GM21367 (cell line): ENCODE measurements around the gene RALY.

Experiments
- ATAC-seq: cut with Tn5 transposase; IDR thresholded peaks from one replicate; pipeline ENCODE4 v1.9.1; 2021; ENCODE audit not compliant: unreplicated experiment

RALY gene

DNA sequence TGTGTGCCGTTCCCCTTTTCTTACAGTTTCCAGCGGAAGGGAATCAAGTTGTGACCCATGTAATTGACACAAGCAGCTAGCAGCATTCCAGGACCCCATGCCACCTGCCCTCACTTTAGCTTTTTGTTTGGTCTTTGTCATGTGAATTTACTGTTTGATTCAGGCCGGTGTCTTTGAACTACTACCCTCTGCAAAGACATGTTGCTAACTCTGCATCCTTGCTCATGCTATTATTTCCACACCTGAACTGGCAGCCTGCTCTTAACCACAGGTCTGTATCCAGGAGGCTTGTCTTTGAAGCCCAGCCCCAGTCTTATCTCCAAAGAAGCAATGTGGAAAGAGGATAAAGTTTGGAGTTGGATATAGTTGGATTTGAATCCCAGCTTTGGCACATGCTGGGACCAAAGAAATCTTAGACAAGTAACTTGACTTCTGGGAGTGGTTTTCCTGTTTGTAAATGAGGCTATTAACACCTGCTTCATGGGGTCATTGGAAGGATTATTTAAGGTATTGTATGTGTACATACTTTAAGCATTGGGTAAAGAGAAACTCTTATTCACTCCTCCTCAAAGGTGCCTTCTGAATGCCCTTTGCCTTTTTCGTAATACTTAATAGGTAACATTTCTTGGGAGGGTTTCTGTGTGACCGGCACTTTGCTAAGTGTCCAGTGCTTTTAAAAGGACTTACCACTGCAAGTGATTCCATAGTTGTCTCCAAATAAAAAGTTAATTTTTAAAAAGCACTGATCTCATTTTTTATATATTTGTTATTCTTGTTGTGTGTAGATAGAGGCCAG lies 52.4 kb downstream of the RALY start:
- ATAC-seq, result no peak

DNA sequence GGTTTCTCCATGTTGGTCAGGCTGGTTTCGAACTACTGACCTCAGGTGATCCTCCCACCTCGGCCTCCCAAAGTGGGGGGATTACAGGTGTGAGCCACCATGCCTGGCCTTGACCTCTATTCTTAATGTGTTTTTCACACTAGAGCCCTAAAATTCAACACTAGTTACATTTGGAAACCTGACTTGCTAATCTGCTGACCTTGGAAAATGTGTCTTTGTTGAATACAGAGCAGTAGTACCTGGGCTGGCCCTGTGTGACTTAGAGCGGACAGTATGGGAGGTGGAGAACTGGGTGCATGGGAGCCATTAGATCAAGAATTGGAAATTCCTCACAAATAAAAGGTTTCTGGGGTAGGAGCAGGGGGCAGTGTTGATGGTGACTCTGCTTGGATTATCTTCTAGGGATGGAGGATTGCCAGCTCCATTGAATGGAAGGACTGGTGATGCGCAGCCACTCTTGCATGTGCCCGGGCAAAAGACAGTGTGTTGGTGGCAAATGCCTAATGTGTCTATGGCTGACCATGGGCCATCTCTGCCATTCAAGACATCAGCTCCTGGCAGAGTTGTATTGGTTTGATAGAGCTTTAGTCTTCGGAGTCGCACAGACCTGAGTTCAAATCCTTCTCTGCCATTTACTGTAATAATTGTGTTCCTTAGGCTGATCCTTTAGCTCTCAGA lies 53.4 kb downstream of the RALY start:
- ATAC-seq, result no peak

DNA sequence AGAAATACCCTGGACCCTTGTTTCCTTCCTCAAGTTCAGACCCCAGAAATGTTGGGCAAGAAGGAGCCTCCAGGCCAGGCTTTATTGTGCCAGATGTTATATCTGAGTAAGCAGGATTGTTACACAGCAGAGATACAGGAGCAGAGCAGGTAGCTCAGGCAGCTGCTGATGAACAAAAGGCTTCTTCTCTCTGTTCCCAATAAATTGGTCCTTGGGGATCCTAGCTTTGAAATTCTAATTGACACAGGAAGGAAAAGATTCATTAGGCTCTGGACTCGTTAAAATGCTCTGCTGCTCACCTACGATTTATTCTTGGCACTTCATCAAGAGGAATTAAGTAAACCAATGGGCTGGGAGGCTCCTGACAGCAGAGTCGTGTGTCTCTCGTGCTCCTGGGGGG lies 54.2 kb downstream of the RALY start:
- ATAC-seq, result no peak

DNA sequence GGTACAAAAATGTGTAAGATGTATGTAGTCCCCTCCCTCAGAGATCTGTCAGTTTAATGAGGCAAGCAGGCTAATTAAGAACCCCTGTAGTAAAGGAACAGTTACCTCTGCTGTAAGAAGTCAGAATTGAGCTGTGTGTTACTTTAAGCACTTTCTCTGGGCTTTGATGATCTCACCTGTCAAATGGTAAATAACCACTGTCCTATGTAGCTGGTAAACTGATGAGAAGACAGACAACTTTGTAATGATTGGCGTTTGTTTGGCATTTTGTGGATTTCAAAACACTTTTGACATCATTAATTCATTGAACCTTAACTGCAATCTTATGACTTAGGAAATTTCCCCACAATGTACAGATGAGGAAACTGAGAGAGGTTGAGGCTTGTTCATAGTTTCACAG lies 55.7 kb downstream of the RALY start:
- ATAC-seq, result no peak

DNA sequence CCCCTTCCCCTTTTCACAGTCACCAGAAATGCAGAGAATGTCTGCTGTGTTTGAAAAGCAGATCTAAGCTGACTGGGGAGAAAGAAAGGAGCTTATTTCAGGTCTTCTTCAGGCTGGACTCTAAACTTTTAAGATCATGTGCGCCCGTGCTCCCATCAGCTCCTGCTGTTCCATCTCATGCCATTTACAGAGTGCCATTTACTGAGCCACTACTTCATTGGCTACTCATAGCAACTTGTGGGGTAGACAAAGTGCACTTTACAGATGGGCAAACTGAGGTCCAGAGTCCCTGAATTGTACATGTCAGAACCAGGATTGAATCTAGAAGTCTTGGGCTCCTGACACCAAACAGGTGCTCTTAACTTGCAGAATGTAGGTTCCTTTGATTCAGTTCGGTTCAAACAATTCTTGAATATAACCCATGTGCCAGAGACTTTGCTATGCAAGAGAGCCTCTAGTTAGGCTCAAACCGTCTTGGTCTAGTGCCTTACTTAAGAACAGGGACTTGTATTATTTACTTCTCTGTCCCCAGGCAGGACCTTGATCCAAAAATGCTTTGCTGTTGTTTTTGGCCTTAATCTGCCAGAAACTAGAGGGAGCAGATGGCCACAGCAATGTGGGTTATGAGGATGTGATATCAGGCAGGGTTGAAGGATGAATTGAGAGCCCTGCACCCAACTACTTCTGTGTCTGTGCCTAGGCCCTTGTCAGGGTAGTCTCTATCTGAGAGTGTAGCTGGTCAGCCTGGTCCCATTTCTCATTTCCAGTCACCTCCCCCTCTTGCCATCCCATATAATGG lies 56.4 kb downstream of the RALY start:
- no peak for ATAC-seq

DNA sequence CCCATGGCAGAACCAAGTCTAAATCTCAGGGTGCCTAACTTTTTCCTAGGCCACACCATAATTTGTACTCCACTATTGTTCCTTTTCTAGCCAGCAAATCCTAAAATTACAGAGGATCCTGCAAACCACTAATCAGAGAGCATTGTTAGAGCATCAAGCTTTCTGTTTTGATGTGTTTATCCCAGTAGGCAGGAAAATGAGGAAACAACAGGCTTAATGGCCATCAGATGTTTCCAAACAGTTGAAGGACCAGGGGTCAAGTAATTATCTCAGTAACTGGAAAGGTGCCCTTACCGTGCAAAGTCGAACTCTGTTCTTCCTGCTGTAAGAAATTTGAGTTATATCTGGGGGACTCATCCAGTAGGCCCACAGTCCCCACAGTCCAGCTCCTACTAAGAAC lies 58.7 kb downstream of the RALY start:
- ATAC-seq, result no peak

DNA sequence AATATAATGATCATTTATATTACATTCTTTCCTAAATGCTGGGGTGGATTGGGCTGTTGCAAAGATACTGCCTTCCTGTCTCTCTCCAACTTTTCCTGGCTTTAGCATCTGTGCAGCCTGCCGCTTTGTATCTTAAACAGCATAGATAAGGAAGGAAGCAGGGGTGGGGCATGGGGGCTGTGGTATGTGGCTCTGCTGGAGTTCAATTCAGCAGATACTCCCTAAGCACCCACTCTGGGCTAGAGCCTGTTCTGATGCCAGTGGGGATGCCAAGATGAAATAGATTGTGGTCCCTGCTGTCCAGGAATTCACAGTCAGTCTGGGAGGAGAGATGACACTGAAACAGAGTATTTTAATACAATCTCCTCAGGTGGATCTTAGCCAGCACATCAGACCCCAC lies 61.6 kb downstream of the RALY start:
- no peak for ATAC-seq

DNA sequence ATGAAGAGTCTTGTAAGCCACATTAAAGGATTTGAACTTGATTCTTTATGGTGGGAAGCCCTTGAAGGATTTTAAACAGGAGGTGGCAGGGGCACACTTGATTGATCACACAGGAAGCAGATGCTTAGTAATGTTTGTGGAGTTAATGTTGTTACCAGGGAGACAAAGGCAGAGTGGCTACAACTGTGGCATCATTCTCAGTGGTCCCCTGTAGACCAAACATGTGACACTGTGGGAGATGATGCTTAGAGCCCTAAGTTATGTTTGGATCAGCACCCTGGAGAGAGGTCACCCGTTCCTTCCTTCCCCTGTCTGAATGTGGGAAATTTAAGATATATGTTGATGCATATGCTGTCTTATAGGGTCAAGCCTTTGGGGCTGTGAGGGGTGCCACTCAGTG lies 65.1 kb downstream of the RALY start:
- no peak for ATAC-seq

DNA sequence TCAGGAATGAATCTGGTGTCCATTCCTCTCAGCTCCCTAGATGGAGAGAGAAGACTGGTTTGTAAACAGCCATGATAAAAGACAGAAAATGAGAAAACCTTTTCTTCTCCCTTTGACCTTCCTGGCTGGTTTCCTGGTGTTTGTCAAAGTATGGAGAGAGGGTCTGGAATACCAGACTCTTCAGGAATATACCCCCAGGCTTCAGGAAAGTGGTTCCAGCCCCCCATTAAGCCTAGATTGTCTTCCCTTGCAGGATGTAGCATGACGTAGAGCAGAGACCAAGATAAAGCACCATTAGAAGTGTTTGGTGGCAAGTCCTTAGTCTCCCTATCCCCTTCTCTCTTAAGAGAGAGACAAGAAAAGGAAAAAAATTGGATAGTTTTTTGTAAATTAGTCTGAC lies 67.3 kb downstream of the RALY start:
- no peak for ATAC-seq

DNA sequence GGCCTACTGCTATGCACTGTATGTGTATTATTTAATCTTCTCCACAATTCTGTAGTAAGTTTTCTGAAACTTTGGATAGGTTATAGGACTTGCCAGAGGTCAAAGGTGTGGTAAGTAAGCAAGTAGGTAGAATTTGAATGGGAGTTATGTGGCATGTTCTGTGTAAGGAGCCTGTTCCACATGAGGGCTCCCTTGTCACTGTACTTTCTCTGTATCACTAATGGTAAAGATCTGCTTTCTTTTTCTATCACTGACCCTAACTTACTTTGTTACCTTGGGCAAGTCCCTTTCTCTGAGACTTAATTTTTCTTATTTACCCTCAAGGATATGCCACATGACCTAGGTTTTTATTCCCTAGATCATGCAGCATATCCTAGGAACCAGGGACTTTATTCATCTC lies 68.0 kb downstream of the RALY start:
- ATAC-seq, result no peak

DNA sequence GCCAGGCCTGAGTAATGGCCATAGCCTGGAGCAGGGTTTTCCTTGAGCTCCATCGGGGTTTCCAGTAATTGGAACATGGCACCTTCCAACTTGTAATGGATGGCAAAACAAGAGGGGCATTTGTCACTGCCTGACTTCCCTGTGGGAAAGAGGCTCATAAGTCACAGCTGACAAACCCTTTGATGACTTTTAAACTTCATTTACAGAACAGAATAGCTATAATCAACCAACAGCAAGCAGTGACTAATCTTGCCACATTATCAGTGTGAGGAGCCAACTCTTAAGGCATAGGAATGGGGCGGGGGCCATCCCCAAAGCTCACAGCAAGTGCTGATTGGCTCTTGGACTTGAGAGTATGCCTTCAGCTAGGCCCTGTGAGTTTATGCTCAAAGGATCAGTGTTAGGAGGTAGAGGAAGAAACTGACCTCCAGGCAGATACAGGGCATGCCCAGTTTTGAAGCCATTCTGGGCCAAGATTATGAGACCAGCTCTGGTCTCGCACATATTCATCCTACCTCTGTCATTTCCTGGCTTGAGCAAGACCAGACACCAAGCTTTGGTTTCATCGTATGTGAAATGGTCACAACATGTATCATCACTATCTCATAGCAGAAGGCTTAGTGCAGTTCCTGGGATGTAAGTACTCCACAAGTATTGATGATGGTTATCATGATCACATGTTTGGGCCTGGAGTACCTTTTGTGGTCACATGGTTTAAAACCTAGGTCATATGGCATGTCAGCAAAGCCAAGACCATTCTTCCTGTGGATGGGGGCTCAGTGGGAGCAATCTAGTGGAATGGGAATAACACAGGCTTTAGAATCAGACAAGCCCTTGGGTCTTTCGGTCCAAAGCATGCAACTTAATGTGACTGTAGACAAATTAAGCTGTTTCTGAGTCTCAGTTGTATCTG lies 69.1 kb downstream of the RALY start:
- ATAC-seq, result no peak

DNA sequence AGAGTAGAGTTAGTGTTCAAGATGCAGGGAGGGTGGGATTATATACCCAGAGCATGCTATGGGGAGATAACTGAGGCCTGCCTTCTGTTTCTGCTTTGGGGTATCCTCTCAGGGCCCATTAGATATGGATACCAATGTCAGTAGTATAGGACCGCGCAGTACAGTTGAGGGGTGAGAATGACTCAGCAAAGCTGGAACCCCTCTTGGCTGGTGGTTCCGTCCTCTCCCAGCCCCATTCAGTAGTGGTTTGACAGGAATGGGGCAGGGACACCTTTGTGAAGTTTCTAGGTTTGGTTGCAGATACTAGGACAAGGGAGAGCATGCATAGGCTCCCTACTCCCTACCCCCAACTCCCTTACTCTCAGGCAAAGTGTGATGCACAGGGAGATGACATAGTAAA lies 70.6 kb downstream of the RALY start:
- ATAC-seq, result no peak

DNA sequence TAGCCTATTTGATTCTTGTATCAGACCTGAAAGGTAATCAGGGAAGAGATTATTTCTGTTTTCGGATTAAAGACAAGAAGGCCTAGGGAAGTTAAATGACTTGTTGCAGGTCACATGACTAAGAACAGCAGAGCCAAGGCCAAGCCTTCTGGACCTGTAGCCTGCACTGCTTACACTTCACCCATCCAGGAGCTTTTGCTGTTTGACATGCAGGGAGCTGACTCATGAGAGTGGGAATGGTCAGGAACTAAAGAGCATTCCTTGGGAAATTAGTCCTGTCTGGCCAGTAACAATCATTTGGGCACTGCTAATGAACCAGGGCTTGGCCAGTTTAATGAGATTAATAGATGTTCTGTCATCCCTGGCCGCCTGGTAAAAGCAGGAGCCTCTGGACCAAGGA lies 71.5 kb downstream of the RALY start:
- ATAC-seq, result no peak

DNA sequence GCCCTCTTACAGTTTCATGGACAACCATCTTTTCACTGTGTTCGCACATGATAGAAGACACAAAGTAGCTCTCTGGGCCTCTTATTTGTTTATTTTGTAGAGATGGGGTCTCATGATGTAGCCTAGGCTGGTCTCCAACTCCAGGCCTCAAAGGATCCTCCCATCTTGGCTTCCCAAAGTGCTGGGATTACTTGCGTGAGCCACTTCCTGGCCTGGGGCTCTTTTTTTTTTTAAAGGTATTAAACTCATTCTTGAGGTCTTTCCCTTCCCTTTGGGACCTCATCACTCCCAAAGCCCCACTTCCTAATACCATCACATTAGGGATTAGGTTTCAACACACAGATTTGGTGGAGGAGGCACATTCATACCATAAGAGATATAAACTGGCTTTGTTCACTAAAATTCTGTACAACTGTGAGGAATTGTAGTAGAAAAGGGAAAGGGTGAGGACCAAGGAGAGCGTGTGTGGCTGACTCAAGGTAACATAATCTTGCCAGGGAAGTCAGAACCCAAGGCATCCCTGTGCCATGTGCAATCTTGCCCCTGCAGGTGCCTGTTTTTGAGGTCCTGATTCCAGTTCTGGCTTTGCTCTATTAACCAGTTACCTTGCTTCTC lies 72.9 kb downstream of the RALY start:
- ATAC-seq, result no peak

DNA sequence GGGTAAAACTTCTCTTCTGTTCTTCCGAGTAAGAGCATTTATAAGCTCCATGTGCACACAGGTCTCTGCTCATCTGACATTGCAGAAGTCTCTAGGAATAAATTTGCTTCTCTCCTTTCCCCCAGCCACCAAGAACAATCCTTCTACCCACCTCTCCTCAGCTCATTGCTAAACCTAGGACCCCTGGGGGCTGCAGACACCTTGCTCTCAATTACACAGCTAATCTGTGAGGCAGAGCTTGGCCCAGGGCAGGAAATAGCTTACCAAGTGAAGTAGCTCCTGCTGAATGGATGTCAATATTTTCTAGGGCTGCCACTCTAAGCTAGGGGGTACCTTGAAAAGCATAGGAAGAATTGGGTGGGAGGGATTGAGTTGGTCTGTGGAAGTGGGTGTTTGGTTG lies 74.3 kb downstream of the RALY start:
- ATAC-seq, result no peak

DNA sequence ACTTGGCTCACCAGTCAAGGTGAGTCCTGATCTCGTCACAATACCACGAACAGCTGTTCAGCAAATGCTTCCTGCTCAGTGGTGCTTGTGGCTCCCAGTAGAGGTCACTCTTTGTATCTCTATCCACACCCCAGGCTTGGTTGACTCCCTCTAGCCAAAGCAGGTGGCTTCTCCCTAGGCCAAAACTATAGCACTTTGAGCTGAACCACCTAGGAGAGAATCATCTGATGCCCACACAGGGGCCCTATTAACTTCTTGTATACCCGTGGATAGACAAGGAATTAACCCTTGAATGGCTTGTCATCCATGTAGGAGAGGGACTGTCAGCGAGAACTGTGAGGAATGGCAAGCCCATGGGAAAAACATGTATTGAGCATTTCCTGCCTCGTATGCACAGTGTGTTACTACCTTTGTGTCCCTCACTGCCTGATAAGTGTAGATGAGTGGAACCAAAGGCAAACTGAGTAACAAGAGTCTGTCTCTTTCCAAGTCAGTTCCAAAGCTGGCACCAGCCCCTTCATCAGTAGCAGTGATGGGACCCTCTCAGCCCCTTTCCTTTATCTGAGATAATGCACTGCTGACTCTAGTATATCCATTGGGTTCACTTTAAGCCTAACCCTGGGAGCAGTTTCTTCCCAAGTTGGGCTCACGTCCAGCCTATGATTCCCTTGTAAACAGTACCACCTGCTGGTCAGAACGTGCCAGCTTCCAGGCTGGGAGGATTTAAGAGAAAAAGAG lies 75.8 kb downstream of the RALY start:
- ATAC-seq, result peak; percentile 62

DNA sequence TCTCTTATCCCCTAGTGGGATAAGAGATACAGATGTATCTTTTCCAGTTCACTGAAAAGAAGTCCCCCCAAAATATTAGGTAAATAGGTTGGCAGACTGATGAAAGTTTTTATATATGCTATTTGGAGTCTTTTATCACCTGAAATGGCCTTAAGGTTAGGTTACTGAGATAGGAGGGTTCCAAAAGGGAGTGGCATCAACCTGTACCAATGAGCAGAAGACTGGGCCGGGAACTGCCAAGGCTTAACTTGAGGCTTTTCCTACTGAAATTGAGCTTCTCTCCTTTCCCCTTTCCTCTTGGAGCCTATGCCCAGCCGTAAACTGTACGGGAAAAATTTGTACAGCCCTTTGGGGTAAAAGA lies 76.3 kb downstream of the RALY start:
- no peak for ATAC-seq

DNA sequence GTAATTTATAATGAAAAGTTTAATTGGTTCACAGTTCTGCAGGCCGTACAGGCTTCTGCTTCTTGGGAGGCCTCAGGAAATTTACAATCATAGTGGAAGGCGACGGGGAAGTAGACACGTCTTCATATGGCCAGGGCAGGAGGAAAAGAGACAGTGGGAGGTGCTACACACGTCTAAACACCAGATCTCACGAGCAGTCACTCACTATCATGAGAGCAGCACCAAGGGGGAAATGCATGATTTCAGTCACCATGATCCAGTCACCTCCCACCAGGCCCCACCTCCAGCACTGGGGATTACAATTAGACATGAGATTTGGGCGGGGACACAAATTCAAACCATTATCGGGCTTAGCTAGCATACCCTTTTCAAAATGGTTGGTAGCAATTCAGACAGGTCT lies 77.1 kb downstream of the RALY start:
- no peak for ATAC-seq

DNA sequence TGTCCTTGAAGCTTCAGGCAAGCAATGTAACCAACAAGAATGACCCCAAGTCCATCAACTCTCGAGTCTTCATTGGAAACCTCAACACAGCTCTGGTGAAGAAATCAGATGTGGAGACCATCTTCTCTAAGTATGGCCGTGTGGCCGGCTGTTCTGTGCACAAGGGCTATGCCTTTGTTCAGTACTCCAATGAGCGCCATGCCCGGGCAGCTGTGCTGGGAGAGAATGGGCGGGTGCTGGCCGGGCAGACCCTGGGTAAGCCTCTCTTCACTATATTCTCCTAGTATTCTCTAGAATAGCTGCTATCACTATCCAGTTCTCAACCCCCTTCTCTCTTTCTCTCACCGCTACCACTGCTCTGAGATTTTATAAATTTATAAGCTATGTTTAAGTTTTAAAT lies 78.4 kb downstream of the RALY start:
- no peak for ATAC-seq

DNA sequence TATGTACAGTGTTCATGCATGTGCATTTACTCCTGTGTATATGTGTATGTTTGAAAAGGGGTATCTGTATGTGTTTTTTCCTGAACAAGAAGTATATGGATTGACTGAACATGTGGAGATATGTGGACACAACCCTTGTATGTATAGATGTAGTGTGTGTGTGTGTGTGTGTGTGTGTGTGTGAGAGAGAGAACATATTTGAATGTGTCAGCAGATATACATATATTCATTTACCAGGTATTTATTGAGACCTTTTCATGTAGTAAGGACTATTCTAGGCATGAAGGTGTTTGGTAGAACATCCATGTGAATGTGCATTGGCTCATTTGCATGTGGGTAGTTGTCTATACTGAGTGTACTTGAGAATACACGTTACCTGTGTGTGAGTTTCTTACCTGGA lies 79.1 kb downstream of the RALY start:
- ATAC-seq, result no peak
